GM12878 (cell line): ENCODE data around the gene SEL1L. TPM values are rescaled to one million over a fixed set of nuclear protein-coding genes. Genes with fewer than 3 reads are reported as not detected.
A peak's percentile ranks its signal among the peaks of the same experiment; 100 is the strongest.

Experiments
- ATAC-seq: fragments of 200-7000 bp; cut with Tn5 transposase; 3 replicates; pipeline ENCODE4 v1.9.1; 2020; ENCODE audit warnings: mild to moderate bottlenecking, moderate library complexity
- BruUV-seq: library from RNA; stranded (reverse); fragments of 400-500 nt; replicated peaks from 2 replicates; lab custom pipeline; 2021; lab: Mats Ljungman, UMichigan
- CTCF ChIA-PET: fragments of 300-600 bp; sonication (Branson Sonifier 250); formaldehyde crosslinking; extraction: SDS; loops from one replicate; lab custom pipeline; 2021; ENCODE audit warnings: inconsistent platforms; lab: Yijun Ruan, JAX
- POLR2A ChIA-PET: fragments of 350-600 bp; formaldehyde crosslinking; extraction: SDS; loops from one replicate; lab custom pipeline; 2021; ENCODE audit warnings: inconsistent platforms; lab: Charles Lee
- RAD21 ChIA-PET: fragments of 300-600 bp; sonication (Branson Sonifier 250); formaldehyde crosslinking; loops from one replicate; lab custom pipeline; 2023; ENCODE audit warnings: antibody characterized with exemption; ENCODE audit not compliant: unreplicated experiment; lab: Charles Lee
- SMC1A ChIA-PET: fragments of 300-600 bp; sonication (Branson Sonifier 250); formaldehyde crosslinking; loops from one replicate; lab custom pipeline; 2023; ENCODE audit not compliant: unreplicated experiment, uncharacterized antibody; lab: Charles Lee
- DNase-seq: peaks from one replicate; pipeline ENCODE4 v3.0.0-alpha.2; 2011; ENCODE audit warnings: low read depth, low spot score
- FAIRE-seq: peaks from 3 replicates; lab custom pipeline; 2011; peaks lifted over from hg19 to GRCh38; lab: Jason Lieb, UNC
- H2AFZ ChIP-seq: 2 replicates; pipeline ENCODE4 v1.6.0; 2011; ENCODE audit warnings: low read depth, low read length, control low read depth; ENCODE audit not compliant: control insufficient read depth
- H3K27ac ChIP-seq: 2 replicates; pipeline ENCODE4 v1.5.1; 2011; ENCODE audit warnings: control low read depth; ENCODE audit not compliant: control insufficient read depth, insufficient read depth
- H3K27me3 ChIP-seq, 2 experiments: replicated peaks in 1 of 2; 2 replicates each; pipeline versions ENCODE4 v1.6.0 to v1.6.1; 2011; ENCODE audit warnings: low read length in 1 of 2; ENCODE audit not compliant: control insufficient read depth in 2 of 2, insufficient read depth in 2 of 2
- H3K36me3 ChIP-seq, 2 experiments: 2 replicates each; pipeline ENCODE4 v1.5.1; 2011; ENCODE audit warnings: low read length in 1 of 2; ENCODE audit not compliant: control insufficient read depth in 2 of 2, insufficient read depth in 2 of 2
- H3K4me1 ChIP-seq: 2 replicates; pipeline ENCODE4 v1.6.1; 2011; ENCODE audit warnings: mild to moderate bottlenecking, low read length, moderate library complexity, mixed read lengths; ENCODE audit not compliant: control insufficient read depth, insufficient read depth
- H3K4me2 ChIP-seq: 2 replicates; pipeline ENCODE4 v1.6.0; 2011; ENCODE audit warnings: control low read depth; ENCODE audit not compliant: control insufficient read depth, insufficient read depth
- H3K4me3 ChIP-seq: fragments of 200-600 bp; sonication (generic); 2 replicates; pipeline ENCODE4 v1.5.1; 2016
- H3K79me2 ChIP-seq: 2 replicates; pipeline ENCODE4 v1.6.0; 2011; ENCODE audit warnings: low read length; ENCODE audit not compliant: control insufficient read depth, insufficient read depth
- H3K9ac ChIP-seq: 2 replicates; pipeline ENCODE4 v1.8.0; 2011; ENCODE audit warnings: low read length, control low read depth, mixed read lengths; ENCODE audit not compliant: control insufficient read depth, insufficient read depth
- H3K9me3 ChIP-seq: replicated peaks from 3 replicates; pipeline ENCODE4 v1.5.1; 2011; ENCODE audit warnings: mild to moderate bottlenecking, low read length; ENCODE audit not compliant: control insufficient read depth, insufficient read depth
- H4K20me1 ChIP-seq: 2 replicates; pipeline ENCODE4 v1.6.0; 2011; ENCODE audit not compliant: control insufficient read depth, insufficient read depth
- ASH2L ChIP-seq: fragments of 300-600, 200-600 bp; sonication (generic); IDR thresholded peaks from 2 replicates; pipeline ENCODE4 v1.6.1; 2017; ENCODE audit warnings: low read depth, mild to moderate bottlenecking, borderline replicate concordance
- IRF4 ChIP-seq: IDR thresholded peaks from 2 replicates; pipeline ENCODE4 v1.6.1; 2011; ENCODE audit warnings: low read depth, low read length
- JUNB ChIP-seq: IDR thresholded peaks from 2 replicates; pipeline ENCODE4 v1.6.1; 2016; ENCODE audit warnings: antibody characterized with exemption, mild to moderate bottlenecking
- MTA3 ChIP-seq: IDR thresholded peaks from 2 replicates; pipeline ENCODE4 v1.6.1; 2012; ENCODE audit warnings: low read length, inconsistent platforms, borderline replicate concordance
- NFIC ChIP-seq: IDR thresholded peaks from 2 replicates; pipeline ENCODE4 v1.6.1; 2012; ENCODE audit warnings: low read depth, mild to moderate bottlenecking, inconsistent platforms, low read length, moderate library complexity
- RELB ChIP-seq: fragments of 450-650 bp; IDR thresholded peaks from 2 replicates; pipeline ENCODE4 v1.6.1; 2017; ENCODE audit warnings: low read depth, mild to moderate bottlenecking, moderate library complexity
- SP1 ChIP-seq: IDR thresholded peaks from one replicate; pipeline ENCODE4 v1.6.1; 2011; ENCODE audit warnings: low read depth, low read length
- WRNIP1 ChIP-seq: IDR thresholded peaks from 2 replicates; pipeline ENCODE4 v1.6.1; 2011; ENCODE audit warnings: low read depth, low read length, improper control_type of control experiment, borderline replicate concordance
- ZNF687 ChIP-seq: fragments of 450-650 bp; IDR thresholded peaks from 2 replicates; pipeline ENCODE4 v1.6.1; 2017; ENCODE audit warnings: mild to moderate bottlenecking, moderate library complexity
- WGBS: methylation state at CpG from one replicate; pipeline ENCODE4 v1.1.6; 2016; ENCODE audit warnings: low lambda C conversion rate; ENCODE audit not compliant: insufficient replicate concordance, insufficient coverage; ENCODE audit errors: missing lambda C conversion rate; 5-methylcytosine and 5-hydroxymethylcytosine counted together
- in situ Hi-C: fragments of 300-500 bp; cut with MboI; formaldehyde crosslinking; loops from 9 replicates; pipeline ENCODE4 v1.14.3; 2018; ENCODE audit warnings: mixed read lengths
- intact Hi-C: fragments of 100-400 bp; cut with micrococcal nuclease; formaldehyde crosslinking; loops from one replicate; pipeline ENCODE4 v1.14.2; 2022; ENCODE audit not compliant: unreplicated experiment
- polyA plus RNA-seq, 11 experiments: library from polyadenylated mRNA; depleted of rRNA in 4 of 11; unstranded in 6 of 11; stranded (reverse) in 5 of 11; fragments of >200 nt; fragmentation: Nextera tagmentation in 4 of 11; fragmentation: Illumina TruSeq in 1 of 11; extraction: Ambion mirVana in 4 of 11; extraction: Trizol in 1 of 11; gene quantifications; 1 replicate in 1 of 11; 2 replicates in 10 of 11; pipeline versions ENCODE4 v1.2.1 to v1.2.3, GENCODE V29; 2011 to 2016; ENCODE audit warnings: inconsistent platforms in 2 of 11, missing spikeins in 2 of 11, low read depth in 1 of 11
- total RNA-seq, 4 experiments: library from RNA; depleted of rRNA in 3 of 4; stranded (reverse); fragments of >200 nt in 3 of 4; fragmentation: Illumina TruSeq in 1 of 4; extraction: Trizol in 1 of 4; gene quantifications; 2 replicates each; pipeline versions ENCODE4 v1.2.1 to v1.2.3, GENCODE V29; 2013 to 2021
- TF ChIP-seq, protein P1 (sequence below): IDR thresholded peaks from 2 replicates; pipeline ENCODE4 v1.6.1; 2011; ENCODE audit warnings: borderline replicate concordance, low read depth, mild to moderate bottlenecking, moderate library complexity, mixed read lengths, low read length; ENCODE audit not compliant: insufficient read depth; ENCODE audit errors: extremely low read length
- TF ChIP-seq, protein P2 (sequence below): IDR thresholded peaks from 2 replicates; pipeline ENCODE4 v1.6.1; 2012; ENCODE audit warnings: mild to moderate bottlenecking, low read depth, low read length

The SEL1L gene
- total and polyA plus RNA-seq, 10 of the 15 experiments (the other 5 are each of a cell fraction or from before 2014, with no cell fraction given): 13.4 to 57.2 (median 31.7) TPM

GRCh38 chr14:81471062-81471461, 62.6 kb downstream of the SEL1L start:
- BruUV-seq: no TSS peak
- CTCF ChIA-PET: interaction anchor here (0.8 to 1.8 kb wide), 4 partner anchors 11 to 301 kb away, joined by 3 to 7 read pairs (median 3); no protein-coding TSS in a partner anchor
- H4K20me1 ChIP-seq: no peaks in the 10 kb centered on the region
- peaks cover under 1 to 3% of the 10 kb centered on the region in 2 experiments; a peak in 3 of 4 replicates for H3K36me3 ChIP-seq
- peak overlapping the region; percentile 36; the same call in 1 of the 2 replicates for H3K4me3 ChIP-seq
- H3K27ac ChIP-seq: peak overlapping the region; percentile 97
- H3K4me2 ChIP-seq: peak overlapping the region; percentile 82
- ATAC-seq: peak; percentile 31
- H2AFZ ChIP-seq: no peak overlapping the region
- POLR2A ChIA-PET: interaction anchor here (0.8 to 1.3 kb wide), 3 partner anchors 63 to 253 kb away, joined by 3 to 5 read pairs (median 4); partner anchors contain the start of genes GTF2A1 and SEL1L
- no peaks in the 10 kb centered on the region for H3K27me3 ChIP-seq
- H3K79me2 ChIP-seq: peaks cover 2% of the 10 kb centered on the region; the same call in 1 of the 2 replicates
- FAIRE-seq: no peak
- peak overlapping the region; percentile 36 for H3K9ac ChIP-seq
- no peak for DNase-seq
- 16% methylated on average over 7 of the region's 7 CpGs for WGBS
- peaks cover 54% of the 10 kb centered on the region for H3K4me1 ChIP-seq
- H3K9me3 ChIP-seq: no peaks in the 10 kb centered on the region
- intact Hi-C loops: loop anchor here (2.0 kb wide), 2 partner anchors 62 to 250 kb away; partner anchors contain the start of genes GTF2A1 and SEL1L
- in situ Hi-C loops: no loop called here
- RAD21 ChIA-PET: interaction anchor here (0.7 to 1.0 kb wide), 4 partner anchors 14 to 479 kb away, joined by 3 to 7 read pairs (median 4); no protein-coding TSS in a partner anchor
- SMC1A ChIA-PET: interaction anchor here (0.5 to 1.2 kb wide), 6 partner anchors 17 to 217 kb away, joined by 3 to 4 read pairs (median 4); partner anchors contain the start of gene SEL1L
- TF ChIP-seq NFIC: peak; percentile 88
- peak; percentile 15 for TF ChIP-seq SP1
- TF ChIP-seq MTA3: peak; percentile 55; the same call in 1 of the 2 replicates
- TF ChIP-seq RELB: no peak
- TF ChIP-seq, protein P1, sequence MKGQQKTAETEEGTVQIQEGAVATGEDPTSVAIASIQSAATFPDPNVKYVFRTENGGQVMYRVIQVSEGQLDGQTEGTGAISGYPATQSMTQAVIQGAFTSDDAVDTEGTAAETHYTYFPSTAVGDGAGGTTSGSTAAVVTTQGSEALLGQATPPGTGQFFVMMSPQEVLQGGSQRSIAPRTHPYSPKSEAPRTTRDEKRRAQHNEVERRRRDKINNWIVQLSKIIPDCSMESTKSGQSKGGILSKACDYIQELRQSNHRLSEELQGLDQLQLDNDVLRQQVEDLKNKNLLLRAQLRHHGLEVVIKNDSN: no peak
- TF ChIP-seq JUNB: peak; percentile 29; the same call in 1 of the 2 replicates
- no peak for TF ChIP-seq ZNF687
- no peak for TF ChIP-seq ASH2L
- TF ChIP-seq WRNIP1: no peak
- TF ChIP-seq, protein P2, sequence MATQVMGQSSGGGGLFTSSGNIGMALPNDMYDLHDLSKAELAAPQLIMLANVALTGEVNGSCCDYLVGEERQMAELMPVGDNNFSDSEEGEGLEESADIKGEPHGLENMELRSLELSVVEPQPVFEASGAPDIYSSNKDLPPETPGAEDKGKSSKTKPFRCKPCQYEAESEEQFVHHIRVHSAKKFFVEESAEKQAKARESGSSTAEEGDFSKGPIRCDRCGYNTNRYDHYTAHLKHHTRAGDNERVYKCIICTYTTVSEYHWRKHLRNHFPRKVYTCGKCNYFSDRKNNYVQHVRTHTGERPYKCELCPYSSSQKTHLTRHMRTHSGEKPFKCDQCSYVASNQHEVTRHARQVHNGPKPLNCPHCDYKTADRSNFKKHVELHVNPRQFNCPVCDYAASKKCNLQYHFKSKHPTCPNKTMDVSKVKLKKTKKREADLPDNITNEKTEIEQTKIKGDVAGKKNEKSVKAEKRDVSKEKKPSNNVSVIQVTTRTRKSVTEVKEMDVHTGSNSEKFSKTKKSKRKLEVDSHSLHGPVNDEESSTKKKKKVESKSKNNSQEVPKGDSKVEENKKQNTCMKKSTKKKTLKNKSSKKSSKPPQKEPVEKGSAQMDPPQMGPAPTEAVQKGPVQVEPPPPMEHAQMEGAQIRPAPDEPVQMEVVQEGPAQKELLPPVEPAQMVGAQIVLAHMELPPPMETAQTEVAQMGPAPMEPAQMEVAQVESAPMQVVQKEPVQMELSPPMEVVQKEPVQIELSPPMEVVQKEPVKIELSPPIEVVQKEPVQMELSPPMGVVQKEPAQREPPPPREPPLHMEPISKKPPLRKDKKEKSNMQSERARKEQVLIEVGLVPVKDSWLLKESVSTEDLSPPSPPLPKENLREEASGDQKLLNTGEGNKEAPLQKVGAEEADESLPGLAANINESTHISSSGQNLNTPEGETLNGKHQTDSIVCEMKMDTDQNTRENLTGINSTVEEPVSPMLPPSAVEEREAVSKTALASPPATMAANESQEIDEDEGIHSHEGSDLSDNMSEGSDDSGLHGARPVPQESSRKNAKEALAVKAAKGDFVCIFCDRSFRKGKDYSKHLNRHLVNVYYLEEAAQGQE: no peak
- 0 out of 2 replicates have a peak, but pooled peaks have one; percentile 51 for TF ChIP-seq IRF4
